Activated CD4-positive, alpha-beta T cell treated with anti-CD3 and anti-CD28 coated beads, Interleukin-2, amount 10 ng/mL, durations not matched to agents 24 days and 14 days (primary cell): ENCODE data around the gene KIAA0930. TPM values are rescaled to one million over a fixed set of nuclear protein-coding genes. Genes with fewer than 3 reads are reported as not detected.

Experiments
- total RNA-seq: library from RNA; stranded (reverse); gene quantifications from 2 replicates; pipeline ENCODE4 v1.2.3, GENCODE V29; 2022

The KIAA0930 gene
- total RNA-seq, 1 donor from 2014 or later, result 45.3 TPM

Other genes with a start within 250 kb of the KIAA0930 start
- gene PHF21B, start 230.9 kb downstream of the KIAA0930 start, total RNA-seq, result 0.07 TPM in 2 replicates
- 167 and 168 TPM in 2 replicates for gene NUP50, start 77.0 kb downstream of the KIAA0930 start, total RNA-seq
- gene UPK3A, start 44.1 kb upstream of the KIAA0930 start, total RNA-seq, result not detected in 2 replicates
- 32.0 and 32.5 TPM in 2 replicates for gene FAM118A, start 69.0 kb upstream of the KIAA0930 start, total RNA-seq
- gene SMC1B, start 172.7 kb upstream of the KIAA0930 start, total RNA-seq, result 0.56 and 0.59 TPM in 2 replicates
- 12.4 and 13.5 TPM in 2 replicates for gene RIBC2, start 172.8 kb upstream of the KIAA0930 start, total RNA-seq